UCSD-AML1 (cell line): ENCODE data around the gene ATP12A.

Source experiments
- DNase-seq: peaks from one replicate; lab custom pipeline; 2025; ENCODE audit not compliant: unreplicated experiment; lab: John Stamatoyannopoulos, UW

ATP12A gene

GRCh38 chr13:24662195-24663088, 17.8 kb upstream of the ATP12A start:
- no peak for DNase-seq

GRCh38 chr13:24663089-24663395, 17.2 kb upstream of the ATP12A start:
- DNase-seq, result no peak

GRCh38 chr13:24663586-24663985, 16.6 kb upstream of the ATP12A start:
- no peak for DNase-seq

GRCh38 chr13:24664726-24665409, 15.3 kb upstream of the ATP12A start:
- no peak for DNase-seq

GRCh38 chr13:24668511-24668910, 11.7 kb upstream of the ATP12A start:
- DNase-seq, result no peak

- DNase-seq, result no peak
Observed at GRCh38 chr13:24668955-24669582, 11.1 kb upstream of the ATP12A start.

GRCh38 chr13:24670174-24670573, 10.0 kb upstream of the ATP12A start:
- no peak for DNase-seq

- peak; percentile 29 for DNase-seq
Observed at GRCh38 chr13:24670961-24671381, 9.2 kb upstream of the ATP12A start.

GRCh38 chr13:24671386-24672113, 8.7 kb upstream of the ATP12A start:
- DNase-seq, result no peak

GRCh38 chr13:24672141-24673132, 7.8 kb upstream of the ATP12A start:
- DNase-seq, result no peak

- DNase-seq, result no peak
Observed at GRCh38 chr13:24675806-24676570, 4.2 kb upstream of the ATP12A start.

GRCh38 chr13:24678151-24678550, 2.1 kb upstream of the ATP12A start:
- DNase-seq, result no peak

- no peak for DNase-seq
Observed at GRCh38 chr13:24679686-24680085, 522 bp upstream of the ATP12A start.

GRCh38 chr13:24680921-24681604, 855 bp downstream of the ATP12A start:
- DNase-seq, result no peak

GRCh38 chr13:24681930-24682329, 1.7 kb downstream of the ATP12A start:
- DNase-seq, result no peak

GRCh38 chr13:24682353-24682752, 2.1 kb downstream of the ATP12A start:
- no peak for DNase-seq

GRCh38 chr13:24683351-24683750, 3.1 kb downstream of the ATP12A start:
- no peak for DNase-seq

GRCh38 chr13:24683838-24684599, 3.8 kb downstream of the ATP12A start:
- peak; percentile 63 for DNase-seq
